DOHH2 (cell line): Measurements from ENCODE around the gene ERAL1.

Experiments
- EZH2phosphoT487 ChIP-seq: fragments of 200-600 bp; sonication (generic); IDR thresholded peaks from 2 replicates; pipeline ENCODE4 v1.6.1; 2017; ENCODE audit warnings: borderline replicate concordance, mild to moderate bottlenecking, antibody characterized with exemption, low read length, moderate library complexity, mixed read lengths
- TF ChIP-seq, protein P1 (sequence below): fragments of 200-600 bp; sonication (generic); IDR thresholded peaks from one replicate; pipeline ENCODE4 v1.5.1; 2014; ENCODE audit warnings: antibody characterized with exemption, mild to moderate bottlenecking, low read depth, low read length; ENCODE audit not compliant: poor library complexity, severe bottlenecking

DNA sequence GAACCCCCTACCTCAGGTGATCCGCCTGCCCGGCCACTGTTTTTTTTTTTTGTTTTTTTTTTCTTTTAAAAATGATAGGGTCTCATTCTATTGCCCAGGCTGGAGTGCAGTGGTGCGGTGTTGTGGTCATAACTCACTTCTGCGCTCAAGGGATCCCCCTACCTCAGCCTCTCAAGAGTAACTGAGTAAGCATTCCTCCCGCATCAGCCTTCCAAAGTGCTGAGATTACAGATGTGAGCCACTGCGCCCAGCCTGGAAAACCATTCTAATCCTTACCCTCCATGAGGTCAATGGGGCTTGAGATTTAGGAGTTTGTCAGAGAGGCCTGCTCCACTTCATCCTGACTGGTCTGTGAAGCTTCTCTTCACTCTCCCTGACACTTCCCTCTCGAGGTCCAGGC is 12.5 kb downstream of the ERAL1 start:
- TF ChIP-seq, protein P1, sequence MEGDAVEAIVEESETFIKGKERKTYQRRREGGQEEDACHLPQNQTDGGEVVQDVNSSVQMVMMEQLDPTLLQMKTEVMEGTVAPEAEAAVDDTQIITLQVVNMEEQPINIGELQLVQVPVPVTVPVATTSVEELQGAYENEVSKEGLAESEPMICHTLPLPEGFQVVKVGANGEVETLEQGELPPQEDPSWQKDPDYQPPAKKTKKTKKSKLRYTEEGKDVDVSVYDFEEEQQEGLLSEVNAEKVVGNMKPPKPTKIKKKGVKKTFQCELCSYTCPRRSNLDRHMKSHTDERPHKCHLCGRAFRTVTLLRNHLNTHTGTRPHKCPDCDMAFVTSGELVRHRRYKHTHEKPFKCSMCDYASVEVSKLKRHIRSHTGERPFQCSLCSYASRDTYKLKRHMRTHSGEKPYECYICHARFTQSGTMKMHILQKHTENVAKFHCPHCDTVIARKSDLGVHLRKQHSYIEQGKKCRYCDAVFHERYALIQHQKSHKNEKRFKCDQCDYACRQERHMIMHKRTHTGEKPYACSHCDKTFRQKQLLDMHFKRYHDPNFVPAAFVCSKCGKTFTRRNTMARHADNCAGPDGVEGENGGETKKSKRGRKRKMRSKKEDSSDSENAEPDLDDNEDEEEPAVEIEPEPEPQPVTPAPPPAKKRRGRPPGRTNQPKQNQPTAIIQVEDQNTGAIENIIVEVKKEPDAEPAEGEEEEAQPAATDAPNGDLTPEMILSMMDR: no peak
- TF ChIP-seq EZH2phosphoT487: no peak
